Stimulated activated CD8-positive, alpha-beta memory T cell treated with anti-CD3 and anti-CD28 coated beads, Interleukin-2, amount 100 ng/mL, for 1 hour (primary cell): ENCODE measurements around the gene PTTG1.

Source experiments
- DNase-seq, 2 donors: peaks; one replicate each; pipeline ENCODE4 v3.0.0-alpha.2; 2020; ENCODE audit warnings: low read depth in 2 of 2

Gene PTTG1

DNA sequence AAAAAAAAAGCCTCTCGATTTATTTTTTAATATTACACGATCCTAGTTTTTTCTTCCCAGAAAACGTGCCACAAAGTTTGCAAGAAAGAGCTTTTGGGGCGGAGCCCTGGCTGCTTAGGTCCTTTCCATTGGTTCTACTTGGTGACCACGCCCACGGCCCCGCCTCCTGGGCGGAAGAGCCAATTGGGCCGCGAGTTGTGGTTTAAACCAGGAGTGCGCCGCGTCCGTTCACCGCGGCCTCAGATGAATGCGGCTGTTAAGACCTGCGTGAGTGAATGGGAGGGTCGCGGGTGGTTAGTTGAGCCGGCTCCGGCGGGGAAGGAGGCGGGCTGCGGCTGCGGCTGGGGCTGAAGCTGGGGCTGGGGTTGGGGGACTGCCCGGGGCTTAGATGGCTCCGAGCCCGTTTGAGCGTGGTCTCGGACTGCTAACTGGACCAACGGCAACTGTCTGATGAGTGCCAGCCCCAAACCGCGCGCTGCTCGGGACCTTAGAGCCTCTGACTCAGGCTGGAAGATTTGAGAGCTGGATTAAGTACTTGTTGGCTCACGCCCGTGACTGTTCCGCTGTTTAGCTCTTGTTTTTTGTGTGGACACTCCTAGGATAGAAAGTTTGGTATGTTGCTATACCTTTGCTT, at the start of gene PTTG1:
Gene PTTG1 (plus strand): TSS at position 231 of the 634 bp plus-strand sequence. CDS start 458 bp downstream, outside the sequence.
- peak; percentile 75 to 83 for DNase-seq

DNA sequence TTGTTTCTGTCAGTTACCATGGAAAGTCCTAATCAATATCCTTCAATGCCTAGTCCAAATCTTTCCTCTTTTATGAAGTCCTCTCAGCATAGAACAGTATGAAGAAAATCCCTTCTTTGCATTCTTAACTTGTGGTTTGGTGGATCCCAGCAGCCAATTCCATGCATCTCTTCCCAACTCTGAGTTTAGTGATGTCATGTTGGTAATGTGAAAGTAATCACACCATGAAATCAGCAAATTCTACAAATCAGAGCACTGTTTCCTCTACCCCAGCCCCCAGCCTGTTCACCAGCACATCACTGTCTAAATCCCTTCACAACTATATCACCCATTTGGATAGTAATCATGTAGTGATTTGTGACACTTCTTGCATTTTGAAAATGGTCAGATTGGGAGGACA, 46.5 kb upstream of the PTTG1 start:
- DNase-seq: no peak

GRCh38 chr5:160375701-160376100, 46.0 kb upstream of the PTTG1 start:
- DNase-seq: no peak

DNA sequence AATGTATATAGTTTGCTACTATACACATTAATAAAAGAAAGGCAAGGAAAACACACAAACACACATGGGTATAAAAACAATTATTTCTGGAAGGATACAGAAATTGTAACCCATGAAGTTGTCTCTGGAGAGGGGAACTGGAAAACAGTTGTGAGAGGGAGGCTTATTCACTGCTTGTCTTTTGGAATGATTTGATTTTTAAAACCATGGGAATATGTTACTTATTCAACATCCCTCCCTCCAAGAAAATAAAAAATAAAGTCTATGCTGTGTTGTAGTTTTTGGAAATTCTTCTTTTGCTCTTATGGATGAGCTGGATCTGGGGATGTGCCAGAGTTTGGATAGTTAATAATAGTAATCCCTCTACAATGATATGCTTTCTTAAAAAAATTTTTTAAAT, 45.2 kb upstream of the PTTG1 start:
- no peak for DNase-seq

DNA sequence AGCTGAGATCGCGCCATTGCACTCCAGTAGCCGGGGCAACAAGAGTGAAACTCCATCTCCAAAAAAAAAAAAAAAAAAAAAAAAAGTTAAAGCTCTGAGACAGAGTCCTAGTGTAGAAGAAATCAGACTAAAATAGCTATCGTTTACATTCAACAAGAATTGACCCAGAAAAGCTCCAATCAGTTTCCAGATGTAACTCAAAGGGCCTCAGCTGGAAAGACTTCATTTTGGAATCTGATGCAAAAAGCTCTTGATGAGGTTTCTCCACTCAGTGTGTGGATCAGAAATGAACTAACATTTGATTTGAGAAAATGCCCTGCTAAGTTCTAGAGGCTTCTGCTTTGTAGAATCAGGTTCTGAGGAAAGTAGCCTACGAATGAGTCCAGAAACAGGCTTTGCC, 44.0 kb upstream of the PTTG1 start:
- no peak for DNase-seq

DNA sequence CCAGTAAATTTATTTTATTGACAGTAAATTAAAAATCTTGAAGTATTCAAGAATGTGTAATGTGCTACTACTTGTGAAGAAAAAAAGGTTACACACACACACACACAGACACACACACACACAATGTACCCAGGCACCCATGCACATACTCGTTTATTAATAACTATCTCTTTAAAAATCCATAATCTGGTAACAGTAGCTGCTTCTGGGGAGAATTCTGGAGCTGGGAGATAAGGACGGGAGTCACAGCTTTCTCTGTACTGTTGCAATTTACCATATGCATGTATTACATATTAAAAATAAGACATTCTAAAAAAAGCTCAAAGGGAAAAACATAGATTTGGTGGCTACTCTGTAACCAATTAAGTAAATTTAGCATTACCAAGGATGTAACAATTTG, 43.3 kb upstream of the PTTG1 start:
- DNase-seq: no peak

- no peak for DNase-seq
These were observed 42.1 kb upstream of the PTTG1 start for GRCh38 chr5:160379511-160379910.

DNA sequence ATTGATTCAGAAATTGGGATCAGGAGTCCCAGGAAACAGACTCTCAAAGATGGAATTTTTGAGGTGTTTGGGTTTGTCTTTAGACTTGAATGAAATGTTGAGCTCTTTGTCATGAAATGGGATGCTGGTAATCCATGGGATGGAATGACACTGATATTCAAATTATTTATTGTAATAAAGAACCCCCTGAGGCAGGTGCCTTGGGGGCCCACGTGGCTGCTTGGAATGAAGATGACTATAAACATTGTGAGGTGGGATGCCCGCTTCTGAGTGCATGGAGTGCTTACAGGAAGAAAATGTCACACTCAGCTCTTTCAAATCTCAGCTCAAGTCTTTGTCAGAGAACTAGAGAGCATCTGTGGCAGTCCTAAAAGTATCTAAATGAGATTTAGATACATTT, 41.6 kb upstream of the PTTG1 start:
- no peak for DNase-seq

DNA sequence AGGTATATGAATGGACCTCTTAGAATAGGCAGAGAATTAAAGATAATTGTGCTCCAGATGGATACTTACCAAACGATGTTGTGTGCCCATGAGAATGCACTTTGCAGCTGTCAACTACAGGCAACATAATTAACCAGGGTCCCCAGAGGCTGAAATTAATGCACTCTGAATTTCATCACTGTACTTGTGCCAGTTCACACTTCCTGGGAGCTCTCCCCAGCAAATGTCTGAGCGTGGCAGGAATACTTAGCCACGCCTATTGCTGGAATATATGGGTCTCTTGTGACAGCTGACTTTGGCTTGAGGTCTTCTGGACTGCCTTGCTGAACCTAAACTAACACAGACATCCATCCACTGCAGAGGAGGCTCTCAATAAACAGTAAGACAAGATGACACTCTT, 39.3 kb upstream of the PTTG1 start:
- no peak for DNase-seq

GRCh38 chr5:160384681-160385080, 37.0 kb upstream of the PTTG1 start:
- no peak for DNase-seq

GRCh38 chr5:160385496-160385895, 36.2 kb upstream of the PTTG1 start:
- no peak for DNase-seq

DNA sequence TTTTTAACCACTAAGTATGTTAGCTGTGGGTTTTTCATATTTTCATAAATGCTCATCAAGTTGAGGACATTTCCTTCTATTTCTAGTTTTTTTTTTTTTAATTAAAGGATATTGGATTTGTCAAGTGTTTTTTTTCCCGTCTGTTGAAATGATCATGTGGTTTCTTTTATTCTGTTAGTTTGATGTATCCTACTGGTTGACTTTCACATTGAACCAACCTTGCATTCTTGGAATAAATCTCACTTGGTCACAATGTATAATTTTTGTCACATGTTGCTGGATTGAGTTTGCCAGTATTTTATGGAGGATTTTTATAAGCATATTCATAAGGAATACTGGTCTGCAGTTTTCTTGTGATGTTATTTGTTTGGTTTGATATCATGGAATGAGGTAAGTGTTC, 34.2 kb upstream of the PTTG1 start:
- DNase-seq: no peak

DNA sequence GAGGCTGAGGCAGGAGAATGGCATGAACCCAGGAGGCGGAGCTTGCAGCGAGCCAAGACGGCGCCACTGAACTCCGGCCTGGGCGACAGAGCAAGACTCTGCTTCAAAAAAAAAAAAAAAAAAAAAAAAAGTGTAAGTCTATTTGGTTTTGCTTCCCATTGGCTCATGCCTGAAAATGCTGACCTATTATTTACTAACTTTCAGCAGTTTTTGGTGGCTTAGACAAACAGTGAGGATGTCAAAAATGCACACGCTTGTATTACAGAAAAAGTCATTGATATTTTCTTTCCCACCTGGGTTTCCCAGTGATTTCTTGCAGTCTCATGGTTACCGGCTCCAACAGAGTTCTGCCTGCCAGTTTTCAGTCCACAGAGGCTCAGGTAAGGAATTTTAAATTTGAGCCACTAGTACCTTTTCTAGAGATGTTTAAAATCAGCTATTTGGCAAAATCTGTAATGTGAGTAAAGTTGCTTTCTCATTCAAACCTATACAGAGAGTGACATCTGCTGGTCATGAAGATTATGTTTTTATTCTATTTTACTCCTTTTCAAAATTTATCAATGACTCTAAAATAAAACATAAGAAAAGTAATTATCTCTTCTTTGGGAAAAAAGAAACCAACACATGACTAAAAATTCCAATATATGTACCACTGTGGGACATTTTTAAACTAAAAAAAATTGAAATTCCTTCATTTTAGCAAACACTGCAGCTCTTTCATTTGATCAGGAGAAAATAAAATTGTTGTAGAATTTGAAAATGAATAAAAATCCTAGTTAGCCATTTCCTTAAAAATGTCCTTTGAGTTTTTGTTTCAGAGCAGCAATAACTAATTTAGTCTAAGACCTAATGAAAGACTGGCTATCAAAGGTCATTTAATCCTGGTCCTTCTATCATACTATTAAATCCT, 30.6 kb upstream of the PTTG1 start:
- DNase-seq: no peak

DNA sequence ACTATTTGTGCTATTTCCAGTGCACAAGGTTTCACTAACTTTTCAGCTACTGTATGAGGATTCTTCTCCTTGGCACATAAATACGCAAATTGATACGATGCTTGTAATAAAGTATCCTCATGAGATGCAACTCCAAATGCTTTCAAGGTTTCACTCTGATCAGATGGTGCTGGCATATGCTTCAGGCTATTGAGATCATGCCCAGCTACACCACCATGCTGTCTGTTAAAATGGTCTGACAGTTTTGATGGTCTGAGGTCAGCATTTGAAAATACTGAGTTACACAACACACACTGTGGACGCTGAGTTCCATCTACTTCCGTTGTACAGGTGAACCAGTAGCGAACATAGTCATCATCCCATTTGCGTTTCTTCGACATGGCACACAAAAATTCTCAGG, 26.5 kb upstream of the PTTG1 start:
- no peak for DNase-seq

DNA sequence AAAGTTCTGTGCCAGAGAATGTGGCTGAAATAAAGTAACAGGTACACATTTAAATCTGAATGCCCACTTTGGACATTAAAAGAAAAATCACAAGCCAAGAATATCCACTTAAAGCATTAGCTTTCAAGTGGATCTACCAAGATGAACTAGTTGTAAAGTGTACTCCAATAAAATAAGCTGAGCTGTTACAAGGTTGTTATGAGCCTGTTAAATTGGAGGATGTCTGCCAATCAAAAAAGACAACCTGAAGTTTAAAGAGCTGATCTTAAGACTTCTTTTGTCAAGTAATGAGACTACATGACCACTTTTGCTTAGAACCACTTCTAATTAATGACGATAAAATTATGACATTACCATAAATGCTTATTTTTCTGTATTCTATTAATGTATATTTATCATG, 24.2 kb upstream of the PTTG1 start:
- no peak for DNase-seq

DNA sequence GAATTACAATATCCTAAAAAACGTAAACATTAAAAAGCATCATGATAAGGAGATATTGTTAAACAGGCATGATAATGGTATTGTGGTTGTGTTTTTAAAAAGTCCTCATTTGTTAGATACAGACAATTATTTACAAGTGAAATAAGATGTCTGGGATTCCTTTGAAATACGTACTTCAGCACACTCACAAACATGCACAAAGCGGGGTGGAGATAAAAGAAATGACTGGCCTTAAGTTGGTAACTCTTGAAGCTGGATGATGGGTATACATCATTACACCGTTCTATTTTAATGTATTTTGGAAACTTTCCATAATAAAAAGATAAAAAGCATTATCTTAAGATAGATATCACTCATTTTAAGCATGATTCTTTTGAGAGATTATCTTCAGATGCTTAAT, 22.8 kb upstream of the PTTG1 start:
- no peak for DNase-seq

DNA sequence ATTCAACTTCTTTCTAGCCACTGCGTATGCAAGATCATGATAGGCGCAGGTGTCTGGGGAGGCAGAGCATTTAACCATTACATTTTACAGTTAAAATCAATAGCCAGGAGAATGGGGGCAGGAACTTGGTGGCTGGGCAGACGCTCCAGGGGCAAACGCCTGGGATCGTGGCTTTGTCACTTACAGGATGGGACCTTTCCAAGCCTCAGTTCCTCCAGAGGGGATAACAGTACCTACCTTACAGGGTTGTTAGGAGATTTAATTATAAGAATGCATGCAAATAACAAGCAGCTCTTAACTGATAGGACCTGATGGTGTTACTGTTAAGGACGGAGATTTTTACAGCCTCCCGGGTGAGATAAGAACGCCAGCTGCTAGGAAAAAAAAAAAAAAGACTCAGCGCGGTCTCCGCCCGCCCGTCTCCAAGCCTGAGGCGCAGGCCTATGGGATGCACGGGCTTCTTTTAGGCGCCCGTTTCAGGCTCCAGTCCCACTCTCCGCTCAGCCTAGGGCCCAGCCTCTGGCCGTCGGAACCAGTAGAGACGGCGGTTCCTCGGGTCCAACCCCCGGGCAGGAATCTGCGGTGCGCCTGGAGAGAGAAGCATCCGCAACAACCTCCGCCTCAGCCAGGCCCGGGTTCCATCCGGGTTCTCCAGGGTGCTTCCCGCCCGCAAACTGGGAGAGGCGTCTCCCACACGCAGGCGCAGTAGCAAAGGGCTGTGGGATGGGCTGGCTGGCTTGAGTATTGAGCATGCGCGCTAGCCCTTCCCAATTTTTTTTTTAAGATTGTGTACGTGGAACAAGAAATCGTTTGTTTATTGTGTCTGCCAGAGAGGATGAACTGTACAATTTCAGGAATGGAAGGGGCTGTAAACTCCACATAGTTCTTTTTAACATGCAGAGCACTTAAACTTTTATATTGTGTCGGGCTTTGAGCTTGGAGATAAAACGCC, 22.0 kb upstream of the PTTG1 start, which contains the start of gene FAM200C:
Gene FAM200C (minus strand): TSS at position 653 of the 952 bp plus-strand sequence. CDS start 4,564 bp downstream, outside the sequence.
- DNase-seq: peak; percentile 21 to 25

- DNase-seq: peak; percentile 82 to 90
These were observed 2.8 kb upstream of the PTTG1 start, which contains the start of gene SLU7 for GRCh38 chr5:160418561-160419457. TSS of gene SLU7 (minus strand) at chr5:160419081. CDS start at chr5:160415294, 3,787 bp downstream.

- DNase-seq: no peak
These were observed 2.0 kb upstream of the PTTG1 start for GRCh38 chr5:160419458-160420330.

GRCh38 chr5:160420331-160420610, 1.4 kb upstream of the PTTG1 start:
- DNase-seq: no peak
